K562 (cell line): ENCODE data around the gene ADI1. TPM values are rescaled to one million over a fixed set of nuclear protein-coding genes. Genes with fewer than 3 reads are reported as not detected.

ENCODE experiments used
- ATAC-seq: fragments of 200-7000 bp; cut with Tn5 transposase; 3 replicates; pipeline ENCODE4 v1.9.1; 2020; ENCODE audit warnings: moderate library complexity
- BruUV-seq: library from RNA; stranded (reverse); fragments of 400-500 nt; replicated peaks from 2 replicates; lab custom pipeline; 2021; lab: Mats Ljungman, UMichigan
- CTCF ChIA-PET: fragments of 300-600 bp; formaldehyde crosslinking; extraction: SDS; loops from one replicate; lab custom pipeline; 2021; ENCODE audit warnings: low intra/inter-chr PET ratio; lab: Yijun Ruan, JAX
- POLR2A ChIA-PET: fragments of 300-600, 350-650 bp; sonication (Branson Sonifier 250); formaldehyde crosslinking; extraction: SDS; loops from one replicate; lab custom pipeline; 2021; ENCODE audit warnings: antibody characterized with exemption, inconsistent platforms; lab: Yijun Ruan, JAX
- DNase-seq, 4 experiments: peaks; one replicate each; pipeline versions ENCODE4 v3.0.0 to v3.0.0-alpha.2; 2011 to 2018; ENCODE audit warnings: low spot score in 3 of 4, mixed read lengths in 3 of 4; ENCODE audit errors: extremely low read depth in 1 of 4
- FAIRE-seq: peaks from 2 replicates; lab custom pipeline; 2011; peaks lifted over from hg19 to GRCh38; lab: Jason Lieb, UNC
- H2AFZ ChIP-seq: 2 replicates; pipeline ENCODE4 v1.6.0; 2011; ENCODE audit warnings: low read depth, low read length, control low read depth, inconsistent platforms
- H3K27ac ChIP-seq: fragments of 200-600 bp; 3 replicates; pipeline ENCODE4 v1.8.0; 2011; ENCODE audit warnings: low read depth, mild to moderate bottlenecking, control low read depth, inconsistent platforms, low read length, moderate library complexity, mixed read lengths; ENCODE audit errors: extremely low read depth
- H3K27me3 ChIP-seq, 2 experiments: fragments of 300-600 bp in 1 of 2; 2 replicates in 1 of 2; 3 replicates in 1 of 2; pipeline versions ENCODE4 v1.6.0 to v1.8.0; 2011; ENCODE audit warnings: inconsistent platforms in 2 of 2, low read length in 2 of 2, mild to moderate bottlenecking in 1 of 2, mixed read lengths in 1 of 2, moderate library complexity in 1 of 2; ENCODE audit not compliant: control insufficient read depth in 2 of 2, insufficient read depth in 2 of 2
- H3K36me3 ChIP-seq: fragments of 300-600 bp; 3 replicates; pipeline ENCODE4 v1.8.0; 2011; ENCODE audit warnings: mild to moderate bottlenecking, low read length, inconsistent platforms; ENCODE audit not compliant: control insufficient read depth, insufficient read depth
- H3K4me1 ChIP-seq, 2 experiments: fragments of 200-600 bp in 1 of 2; replicated peaks in 1 of 2; 2 replicates in 1 of 2; 3 replicates in 1 of 2; pipeline versions ENCODE4 v1.5.1 to v1.8.0; 2011; ENCODE audit warnings: inconsistent platforms in 2 of 2, low read length in 2 of 2, mild to moderate bottlenecking in 1 of 2, mixed read lengths in 1 of 2, moderate library complexity in 1 of 2; ENCODE audit not compliant: control insufficient read depth in 2 of 2, insufficient read depth in 2 of 2
- H3K4me2 ChIP-seq: 2 replicates; pipeline ENCODE4 v1.6.1; 2011; ENCODE audit warnings: low read length, control low read depth, inconsistent platforms, mixed read lengths; ENCODE audit not compliant: insufficient read depth
- H3K4me3 ChIP-seq: fragments of 200-600 bp; sonication (generic), shearing (Covaris generic); 2 replicates; pipeline ENCODE4 v1.5.1; 2016; ENCODE audit warnings: control low read depth, inconsistent platforms
- H3K79me2 ChIP-seq: fragments of 200-600 bp; 3 replicates; pipeline ENCODE4 v1.8.0; 2011; ENCODE audit warnings: low read length, inconsistent platforms; ENCODE audit not compliant: control insufficient read depth, insufficient read depth
- H3K9ac ChIP-seq, 2 experiments: 2 replicates each; pipeline versions ENCODE4 v1.6.0 to v1.6.1; 2011; ENCODE audit warnings: low read depth in 2 of 2, low read length in 2 of 2, control low read depth in 1 of 2, inconsistent platforms in 1 of 2, mild to moderate bottlenecking in 1 of 2, mixed read lengths in 1 of 2; ENCODE audit not compliant: insufficient read depth in 1 of 2
- H3K9me1 ChIP-seq: one replicate; pipeline ENCODE4 v1.6.0; 2011; ENCODE audit warnings: inconsistent platforms, mild to moderate bottlenecking, low read length, moderate library complexity; ENCODE audit not compliant: control insufficient read depth, insufficient read depth
- H3K9me3 ChIP-seq: replicated peaks from 2 replicates; pipeline ENCODE4 v1.5.1; 2011; ENCODE audit warnings: low read depth, low read length, inconsistent platforms; ENCODE audit not compliant: control insufficient read depth, insufficient read depth
- H4K20me1 ChIP-seq: replicated peaks from 2 replicates; pipeline ENCODE4 v1.6.1; 2011; ENCODE audit warnings: low read length, inconsistent platforms, mixed read lengths; ENCODE audit not compliant: control insufficient read depth, insufficient read depth
- BACH1 ChIP-seq: fragments of 200-800 bp; sonication (Bioruptor generic); IDR thresholded peaks from 2 replicates; pipeline ENCODE4 v1.6.1; 2016; ENCODE audit warnings: missing genetic modification characterization, missing compliant biosample characterization
- HES1 ChIP-seq: fragments of 450-650 bp; IDR thresholded peaks from 2 replicates; pipeline ENCODE4 v1.6.1; 2016; ENCODE audit warnings: low read depth, mild to moderate bottlenecking, moderate library complexity
- HMG20B ChIP-seq: fragments of 250-450 bp; sonication (Bioruptor Pico); IDR thresholded peaks from 2 replicates; pipeline ENCODE4 v1.5.0; 2021; ENCODE audit warnings: mild to moderate bottlenecking
- PHB2 ChIP-seq: fragments of 450-650 bp; IDR thresholded peaks from 2 replicates; pipeline ENCODE4 v1.6.1; 2017; ENCODE audit warnings: low read depth
- POLR2G ChIP-seq: fragments of 200-400 bp; formaldehyde crosslinking; IDR thresholded peaks from 2 replicates; pipeline ENCODE4 v1.6.1; 2017; ENCODE audit warnings: low read depth, mild to moderate bottlenecking, antibody characterized with exemption, low read length, moderate library complexity
- ZHX1 ChIP-seq: fragments of 150-350 bp; conservative IDR thresholded peaks from 2 replicates; pipeline ENCODE4 v1.6.1; 2014; ENCODE audit warnings: low read length
- WGBS: fragments of 100-300 bp; shearing (Covaris generic); methylation state at CpG from one replicate; pipeline ENCODE4 v1.1.6; 2016; ENCODE audit warnings: low coverage, mixed read lengths; ENCODE audit not compliant: insufficient coverage; ENCODE audit errors: missing lambda C conversion rate; 5-methylcytosine and 5-hydroxymethylcytosine counted together
- in situ Hi-C: fragments of 300-500 bp; cut with MboI; formaldehyde crosslinking; loops from 4 replicates; pipeline ENCODE4 v1.15.0; 2018; ENCODE audit warnings: inconsistent platforms, mixed read lengths
- intact Hi-C: fragments of 100-400 bp; cut with micrococcal nuclease; formaldehyde crosslinking; loops from 2 replicates; pipeline ENCODE4 v1.14.2; 2022
- polyA plus RNA-seq, 8 experiments: library from polyadenylated mRNA; depleted of rRNA in 4 of 8; stranded (reverse) in 5 of 8; unstranded in 3 of 8; fragments of >200 nt; fragmentation: Nextera tagmentation in 2 of 8; fragmentation: Illumina TruSeq in 1 of 8; extraction: Ambion mirVana in 2 of 8; extraction: Trizol in 1 of 8; gene quantifications; 2 replicates each; pipeline versions ENCODE4 v1.2.1 to v1.2.3, GENCODE V29; 2011 to 2014; ENCODE audit warnings: inconsistent platforms in 1 of 8, missing spikeins in 1 of 8
- total RNA-seq, 7 experiments: library from RNA; depleted of rRNA in 6 of 7; stranded (reverse); fragments of >200 nt in 6 of 7; fragmentation: Illumina TruSeq in 2 of 7; extraction: Trizol in 2 of 7; gene quantifications; 2 replicates each; pipeline versions ENCODE4 v1.2.1 to v1.2.3, GENCODE V29; 2011 to 2021; ENCODE audit warnings: low replicate concordance in 1 of 7

The ADI1 gene
- total and polyA plus RNA-seq, 9 of the 15 experiments (the other 6 are each of a cell fraction or from before 2014, with no cell fraction given): 6.1 to 51.0 (median 27.1) TPM

GRCh38 chr2:3532941-3533340, 13.6 kb upstream of the ADI1 start:
- DNase-seq (no peak), ATAC-seq (no peak), FAIRE-seq (no peak)
- H3K9me3 ChIP-seq: peaks cover 6% of the 10 kb centered on the region; the same call in 1 of the 2 replicates
- peaks cover 9 to 24% of the 10 kb centered on the region in 2 experiments; a peak in 4 of 5 replicates for H3K4me1 ChIP-seq
- H3K27me3 ChIP-seq: no peaks in the 10 kb centered on the region; a peak in 1 of 5 replicates
- in situ Hi-C loops: no loop called here
- no TSS peak for BruUV-seq
- intact Hi-C loops: no loop called here
- peaks cover 9% of the 10 kb centered on the region; the same call in 2 of the 3 replicates for H3K36me3 ChIP-seq
- no peak overlapping the region for H3K9ac ChIP-seq
- no peaks in the 10 kb centered on the region for H3K9me1 ChIP-seq
- ChIA-PET CTCF (no interaction called here), POLR2A (no interaction called here)
- no peaks in the 10 kb centered on the region for H3K79me2 ChIP-seq
- no peak overlapping the region for H3K4me2 ChIP-seq
- TF ChIP-seq ZHX1: no peak
- no peak for TF ChIP-seq HES1
- TF ChIP-seq POLR2G: no peak
- no peak for TF ChIP-seq PHB2
- no peak for TF ChIP-seq BACH1 (tag)
- no peak for TF ChIP-seq HMG20B (CRISPR knock-in tag)
- WGBS: 85% methylated on average over 8 of the region's 12 CpGs
- H2AFZ ChIP-seq: no peak overlapping the region
- H4K20me1 ChIP-seq: no peaks in the 10 kb centered on the region
- H3K4me3 ChIP-seq: no peak overlapping the region
- H3K27ac ChIP-seq: no peak overlapping the region
